ENCODE results near the gene ARIH2.
"Not testable (repeated sequence)": the region's sequence is repeated elsewhere in the genome, so short reads cannot be mapped to it uniquely, and the experiment has no call there.

The ARIH2 gene

GRCh38 chr3:49004352-49005302, 86.0 kb downstream of the ARIH2 start:
- peak; percentile 87 for DNase-seq (ENCODE audit: low spot score)

DNA sequence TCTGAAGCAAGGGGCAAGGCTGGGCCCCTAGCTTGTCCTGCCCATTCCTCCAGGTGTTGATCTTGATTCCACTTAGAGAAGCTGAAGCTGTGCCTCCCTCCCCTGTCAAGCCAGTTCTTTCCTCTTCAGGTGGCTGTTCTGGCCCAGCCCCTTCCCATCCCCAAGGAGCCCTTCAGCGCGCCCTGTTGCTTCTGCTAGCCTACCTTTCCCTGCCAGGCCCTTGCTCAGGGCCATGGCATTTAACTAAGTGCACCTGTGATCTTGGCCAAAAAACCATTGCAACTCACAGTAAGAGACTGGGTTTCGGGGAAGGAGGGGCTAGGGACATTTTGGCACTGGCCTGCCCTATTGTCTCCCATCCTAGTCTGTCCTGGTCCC, 86.7 kb downstream of the ARIH2 start:
- DNase-seq (ENCODE audit: low spot score): no peak

GRCh38 chr3:49005998-49006397, 87.4 kb downstream of the ARIH2 start:
- no peak for DNase-seq (ENCODE audit: low spot score)

DNA sequence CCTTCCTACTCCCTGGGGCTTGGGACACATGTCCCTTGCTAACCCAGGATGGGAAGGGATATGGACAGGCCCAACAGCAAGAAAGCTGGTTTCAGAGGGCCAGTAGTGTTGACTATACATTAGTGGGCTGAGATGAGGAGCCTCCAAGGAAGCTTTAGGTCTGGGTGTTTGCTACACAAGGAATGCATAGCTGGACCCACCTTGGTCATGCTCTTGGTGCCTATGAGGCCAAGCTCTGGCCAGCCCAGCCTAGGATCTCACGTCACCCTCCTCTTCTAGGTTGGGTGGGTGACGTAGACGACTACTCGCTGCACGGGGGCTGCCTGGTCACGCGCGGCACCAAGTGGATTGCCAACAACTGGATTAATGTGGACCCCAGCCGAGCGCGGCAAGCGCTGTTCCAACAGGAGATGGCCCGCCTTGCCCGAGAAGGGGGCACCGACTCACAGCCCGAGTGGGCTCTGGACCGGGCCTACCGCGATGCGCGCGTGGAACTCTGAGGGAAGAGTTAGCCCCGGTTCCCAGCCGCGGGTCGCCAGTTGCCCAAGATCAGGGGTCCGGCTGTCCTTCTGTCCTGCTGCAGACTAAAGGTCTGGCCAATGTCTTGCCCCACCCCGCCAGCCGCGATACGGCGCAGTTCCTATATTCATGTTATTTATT, 87.9 kb downstream of the ARIH2 start:
- peak; percentile 49 for DNase-seq (ENCODE audit: low spot score)

DNA sequence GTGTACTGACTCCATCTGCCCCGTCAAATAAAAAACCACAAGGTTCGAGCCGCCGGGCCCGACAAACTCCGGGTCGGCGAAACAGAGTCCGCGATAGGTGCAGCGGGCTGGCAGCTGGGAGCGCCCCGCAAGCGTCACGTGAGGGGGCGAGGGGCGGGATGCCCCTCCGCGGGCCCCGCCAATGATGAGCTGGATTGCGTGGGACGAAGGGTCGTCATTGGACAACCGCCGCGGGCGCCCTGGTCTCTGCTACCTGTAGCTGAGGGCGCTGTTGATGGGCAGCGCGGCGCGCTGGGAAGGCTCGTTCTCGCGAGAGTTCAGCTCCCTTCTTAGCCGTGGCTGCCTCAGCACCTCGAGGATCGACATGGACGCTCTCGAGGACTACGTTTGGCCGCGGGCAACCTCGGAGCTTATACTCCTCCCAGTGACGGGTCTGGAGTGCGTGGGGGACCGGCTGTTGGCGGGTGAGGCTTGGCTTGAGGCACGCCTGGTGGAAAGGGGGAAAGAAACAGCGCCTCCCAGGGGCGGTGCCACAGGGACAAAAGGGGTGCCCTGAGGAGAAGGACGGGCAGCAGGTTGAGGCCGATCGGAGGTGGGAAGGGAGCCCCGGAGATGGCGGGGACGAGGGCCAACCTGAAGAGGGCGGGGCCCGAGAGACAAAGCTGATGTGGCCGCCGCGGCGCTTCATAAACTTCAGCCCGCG, 88.6 kb downstream of the ARIH2 start, which contains the start of gene WDR6:
WDR6 (plus strand) TSS at position 324 of the 703 bp plus-strand sequence; CDS start at position 365, 41 bp downstream.
- peak; percentile 94 for DNase-seq (ENCODE audit: low spot score)

GRCh38 chr3:49007771-49008528, 89.3 kb downstream of the ARIH2 start:
- peak; percentile 89 for DNase-seq (ENCODE audit: low spot score)

GRCh38 chr3:49008627-49009026, 90.0 kb downstream of the ARIH2 start:
- DNase-seq (ENCODE audit: low spot score): not testable (repeated sequence)

GRCh38 chr3:49009396-49009795, 90.8 kb downstream of the ARIH2 start:
- DNase-seq (ENCODE audit: low spot score): no peak

- DNase-seq (ENCODE audit: low spot score): no peak
Observed at GRCh38 chr3:49012441-49013017, 93.9 kb downstream of the ARIH2 start.

GRCh38 chr3:49013113-49013737, 94.6 kb downstream of the ARIH2 start:
- DNase-seq (ENCODE audit: low spot score): no peak

GRCh38 chr3:49013738-49014660, 95.4 kb downstream of the ARIH2 start:
- DNase-seq (ENCODE audit: low spot score): peak; percentile 58

DNA sequence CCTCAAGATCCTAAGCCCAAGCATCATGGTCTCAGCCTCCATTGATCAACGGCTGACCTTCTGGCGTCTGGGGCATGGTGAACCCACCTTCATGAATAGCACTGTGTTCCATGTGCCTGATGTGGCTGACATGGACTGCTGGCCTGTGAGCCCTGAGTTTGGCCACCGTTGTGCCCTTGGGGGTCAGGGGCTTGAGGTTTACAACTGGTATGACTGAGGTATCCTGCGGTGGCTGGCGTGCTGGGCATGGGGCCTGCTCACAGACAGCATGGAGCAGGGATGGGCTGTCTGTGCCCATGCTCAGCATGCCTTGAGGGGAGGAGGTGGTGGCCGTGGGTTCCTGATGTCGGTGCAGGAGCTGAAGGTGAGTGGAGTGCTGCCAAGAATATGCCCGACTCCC, 96.4 kb downstream of the ARIH2 start:
- no peak for DNase-seq (ENCODE audit: low spot score)

DNA sequence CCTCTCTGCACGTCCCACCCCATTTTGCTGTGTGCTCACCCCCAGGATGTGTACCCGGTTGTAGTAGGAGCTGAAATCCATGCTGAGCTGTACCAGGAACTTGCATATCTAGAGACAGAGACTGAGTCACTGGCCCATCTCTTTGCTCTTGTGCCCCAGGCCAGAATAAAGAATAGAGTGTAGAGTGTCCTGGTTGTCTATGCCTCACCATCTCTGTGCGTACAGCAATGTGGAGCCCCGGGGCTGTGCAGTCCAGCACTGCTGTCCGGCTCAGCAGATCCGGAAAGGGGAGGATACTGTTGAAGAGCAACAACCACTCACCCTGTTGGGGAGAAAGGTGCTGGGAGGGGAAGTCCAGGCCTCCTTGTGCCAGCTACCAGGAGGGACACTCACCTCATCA, 97.1 kb downstream of the ARIH2 start:
- DNase-seq (ENCODE audit: low spot score): no peak

DNA sequence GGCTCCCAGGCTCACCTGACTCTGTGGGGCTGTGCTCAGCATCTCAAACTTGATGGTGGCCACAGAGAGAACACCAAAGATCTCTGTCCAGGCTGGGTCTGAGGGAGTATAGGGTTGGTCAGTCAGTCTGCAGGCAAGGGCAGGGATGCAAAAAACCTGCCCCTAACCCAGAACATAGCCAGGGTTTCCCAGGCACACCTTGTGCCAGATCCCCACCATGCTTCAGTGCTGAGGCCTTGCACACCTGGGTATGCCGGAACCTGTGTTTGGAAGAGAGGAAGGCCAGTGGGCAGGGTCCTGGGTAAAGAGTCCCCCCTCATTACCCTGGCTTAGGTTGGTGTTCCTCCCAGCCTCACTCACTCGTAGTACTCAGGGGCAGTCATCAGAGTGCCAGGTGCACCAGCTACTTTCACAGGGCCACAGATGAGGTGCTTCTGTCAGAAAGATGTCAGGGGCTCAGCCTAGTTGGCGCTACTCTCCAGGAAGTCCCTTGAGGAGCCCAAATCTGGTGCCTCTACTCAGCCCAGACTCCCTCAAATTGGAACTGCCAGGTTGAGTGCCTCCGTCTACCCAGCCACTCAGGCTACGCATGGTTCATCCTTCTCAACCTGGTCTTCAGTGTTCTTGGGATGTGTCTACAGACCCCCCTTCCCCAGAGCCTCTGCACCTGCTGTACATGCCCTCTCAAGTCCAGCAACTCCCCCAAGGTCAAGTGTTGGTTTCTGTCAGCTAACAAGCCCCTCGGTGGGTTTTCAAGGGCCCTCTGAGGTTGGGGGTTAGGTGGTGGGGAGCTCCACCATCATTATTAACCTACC, 98.0 kb downstream of the ARIH2 start:
- DNase-seq (ENCODE audit: low spot score): no peak

DNA sequence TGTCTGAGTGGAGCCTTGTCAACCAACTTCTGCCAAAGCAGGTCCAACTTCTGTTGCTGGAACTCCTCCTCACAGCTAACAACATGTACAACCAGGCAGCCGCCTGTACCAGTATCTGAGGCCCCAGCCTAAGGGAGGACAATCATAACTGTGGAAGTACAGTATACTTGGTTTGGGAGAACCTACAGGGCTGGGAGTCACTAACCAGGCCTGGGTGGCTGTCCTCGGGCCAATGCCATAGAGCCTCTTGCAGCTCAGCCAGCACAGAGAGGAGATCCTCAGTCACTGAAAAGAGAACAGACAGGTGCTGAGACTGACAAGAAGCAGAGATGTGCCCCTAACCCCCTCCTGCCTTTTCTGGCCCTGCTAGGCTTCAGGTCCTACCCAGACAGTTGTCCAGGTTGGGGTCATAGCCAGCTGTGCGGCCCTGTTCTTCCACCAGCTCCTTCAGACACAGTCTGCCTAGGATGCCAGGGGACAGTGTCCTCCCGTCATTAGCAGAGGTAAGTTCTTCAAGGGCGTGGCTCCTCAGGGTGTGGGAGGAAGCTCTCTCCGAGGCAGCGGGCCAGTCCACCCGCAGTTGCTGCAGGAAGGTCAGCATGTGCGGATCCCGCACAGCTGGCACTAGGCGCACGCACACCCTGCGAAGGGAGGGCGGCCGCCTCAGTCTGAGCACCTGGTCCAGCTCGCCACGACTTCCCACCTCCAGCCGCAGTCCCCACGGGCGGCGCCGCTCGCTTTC, 98.8 kb downstream of the ARIH2 start:
- DNase-seq (ENCODE audit: low spot score): no peak

DNA sequence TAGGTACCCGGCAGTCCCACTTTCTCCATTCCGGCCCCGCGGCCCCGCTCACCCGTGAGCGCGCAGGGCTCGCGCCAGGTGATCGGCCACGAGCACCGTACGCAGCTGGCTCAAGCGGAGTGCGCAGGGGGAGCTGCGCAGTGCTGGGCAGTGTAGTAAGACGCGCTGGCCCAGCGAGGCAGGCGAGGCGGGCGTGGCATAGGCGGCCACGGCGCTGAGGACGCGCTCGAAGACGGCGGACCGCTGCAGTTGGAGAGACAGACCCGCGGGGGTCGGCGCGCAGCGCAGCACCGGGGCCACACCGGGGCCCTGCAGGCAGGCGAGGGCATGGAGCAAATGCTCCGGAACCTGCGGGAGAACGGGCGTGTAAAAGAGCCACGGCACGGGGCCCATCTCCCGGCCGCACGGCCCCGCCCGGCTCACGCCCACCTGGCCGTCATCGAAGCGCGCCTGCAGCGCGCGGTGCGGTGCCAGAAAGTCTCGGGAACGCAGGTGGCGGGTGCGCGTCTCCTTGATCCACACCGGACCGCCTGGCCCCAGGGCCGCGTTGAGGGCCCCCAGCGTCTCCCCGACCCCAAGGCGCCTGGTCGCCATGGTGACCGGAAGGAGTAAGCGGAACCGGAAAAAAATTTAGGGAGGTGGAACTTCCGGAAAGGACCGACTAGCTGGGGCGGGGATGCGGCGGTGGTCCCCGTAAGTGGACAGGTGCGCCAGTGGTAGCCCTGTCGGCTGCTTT, 99.5 kb downstream of the ARIH2 start, which contains the start of gene DALRD3:
DALRD3 (minus strand) TSS at position 610 of the 736 bp plus-strand sequence; CDS start at position 594, 16 bp downstream.
- DNase-seq (ENCODE audit: low spot score): peak; percentile 61

- no peak for DNase-seq (ENCODE audit: low spot score)
Observed at GRCh38 chr3:49018707-49019006, 100.0 kb downstream of the ARIH2 start.

DNA sequence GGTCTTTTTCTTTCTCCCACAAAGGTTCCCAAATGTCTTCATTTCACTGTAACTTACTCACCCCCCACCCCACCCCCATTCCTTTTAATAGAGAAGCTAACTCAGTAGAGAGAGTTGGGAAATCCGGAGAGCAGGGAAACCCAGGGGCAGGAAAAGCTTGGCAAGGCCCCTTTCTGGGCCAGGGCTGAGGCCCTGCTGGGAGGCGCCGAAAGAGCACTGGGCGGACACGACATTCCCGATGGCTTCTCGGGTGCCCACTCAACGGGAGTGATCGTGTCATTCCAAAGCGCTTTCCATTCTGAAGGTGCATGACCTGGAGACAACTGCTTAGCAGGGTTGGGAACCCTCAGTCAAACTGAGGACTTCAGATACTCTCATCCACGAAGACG, 101.3 kb downstream of the ARIH2 start:
- no peak for DNase-seq (ENCODE audit: low spot score)

Measured in hematopoietic multipotent progenitor cell treated with erythropoietin and hydrocortisone succinate and interleukin-3 and kit ligand, for 15 days (in vitro differentiated cells).